Measurements from ENCODE around the gene ARL6.

Gene ARL6

GRCh38 chr3:97778152-97778551, 13.6 kb downstream of the ARL6 start:
- Histone ChIP-seq H3K36me3 (replicated peaks) (no peaks in the 10 kb centered on the region), H3K4me3 (ENCODE audit: low read depth, low read length) (no peak overlapping the region), H3K27me3 (replicated peaks) (no peaks in the 10 kb centered on the region), H3K27ac (no peak overlapping the region)
- no peak for TF ChIP-seq CTCF (IDR thresholded peaks at IDR 0.05; ENCODE audit: low read depth, low read length, missing control alignments)
- DNase-seq, result no peak
- in situ Hi-C loops (cut with HindIII; ENCODE audit: low pct_ligation_motif_present, low sequenced_read_pairs), result no loop called here

GRCh38 chr3:97793420-97794019, 29.0 kb downstream of the ARL6 start:
- Histone ChIP-seq H3K4me3 (ENCODE audit: low read depth, low read length) (no peak overlapping the region), H3K27me3 (replicated peaks) (no peaks in the 10 kb centered on the region), H3K27ac (no peak overlapping the region), H3K36me3 (replicated peaks) (no peaks in the 10 kb centered on the region)
- TF ChIP-seq CTCF (IDR thresholded peaks at IDR 0.05; ENCODE audit: low read depth, low read length, missing control alignments), result peak; percentile 64
- DNase-seq, result peak; percentile 20
- in situ Hi-C loops (cut with HindIII; ENCODE audit: low pct_ligation_motif_present, low sequenced_read_pairs), result no loop called here

- no peak for DNase-seq
- Histone ChIP-seq H3K27ac (no peak overlapping the region), H3K36me3 (replicated peaks) (no peaks in the 10 kb centered on the region), H3K4me3 (ENCODE audit: low read depth, low read length) (no peak overlapping the region), H3K27me3 (replicated peaks) (no peaks in the 10 kb centered on the region)
- in situ Hi-C loops (cut with HindIII; ENCODE audit: low pct_ligation_motif_present, low sequenced_read_pairs), result no loop called here
- TF ChIP-seq CTCF (IDR thresholded peaks at IDR 0.05; ENCODE audit: low read depth, low read length, missing control alignments), result no peak
These were observed 31.4 kb downstream of the ARL6 start for GRCh38 chr3:97795951-97796350.

- Histone ChIP-seq H3K4me3 (ENCODE audit: low read depth, low read length) (no peak overlapping the region), H3K27ac (no peak overlapping the region), H3K27me3 (replicated peaks) (no peaks in the 10 kb centered on the region), H3K36me3 (replicated peaks) (no peaks in the 10 kb centered on the region)
- in situ Hi-C loops (cut with HindIII; ENCODE audit: low pct_ligation_motif_present, low sequenced_read_pairs), result no loop called here
- no peak for DNase-seq
- no peak for TF ChIP-seq CTCF (IDR thresholded peaks at IDR 0.05; ENCODE audit: low read depth, low read length, missing control alignments)
These were observed 39.9 kb downstream of the ARL6 start for GRCh38 chr3:97804471-97804870.

- in situ Hi-C loops (cut with HindIII; ENCODE audit: low pct_ligation_motif_present, low sequenced_read_pairs), result no loop called here
- no peak overlapping the region for H3K4me3 ChIP-seq (ENCODE audit: low read depth, low read length)
- no peak for TF ChIP-seq CTCF (IDR thresholded peaks at IDR 0.05; ENCODE audit: low read depth, low read length, missing control alignments)
- DNase-seq, result no peak
- no peaks in the 10 kb centered on the region for H3K27me3 ChIP-seq (replicated peaks)
- H3K36me3 ChIP-seq (replicated peaks), result no peaks in the 10 kb centered on the region
- H3K27ac ChIP-seq, result no peak overlapping the region
These were observed 46.3 kb downstream of the ARL6 start for GRCh38 chr3:97810779-97811390.
